Measurements from ENCODE around the gene STX16.
A peak's percentile ranks its signal among the peaks of the same experiment; 100 is the strongest.

Gene STX16

DNA sequence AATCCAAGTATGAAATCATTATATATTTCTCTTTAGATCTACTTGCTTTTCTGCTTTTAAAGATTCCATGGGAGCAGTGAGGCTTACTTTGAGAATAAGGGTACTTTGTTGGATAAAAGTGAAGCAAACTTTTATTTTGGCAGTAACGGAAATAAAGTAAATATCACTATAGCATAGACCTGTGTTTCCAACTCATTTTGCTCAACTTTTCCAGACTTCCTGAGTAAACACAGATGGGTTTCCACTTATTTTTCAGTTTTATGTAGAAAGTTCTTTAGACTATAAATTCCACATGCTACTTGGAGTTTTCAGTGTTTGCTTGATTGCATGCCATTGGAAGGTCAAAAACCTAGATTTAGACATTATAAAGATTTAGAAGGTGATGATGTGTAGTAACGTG is 6.2 kb downstream of the STX16 start:
- no peak overlapping the region for H3K56ac ChIP-seq (ENCODE audit: low read length)
- H3K36me3 ChIP-seq (ENCODE audit: control insufficient read depth, insufficient read depth, low read length), result no peaks in the 10 kb centered on the region
- no peak overlapping the region for H2AK5ac ChIP-seq (ENCODE audit: low read length)
- no peak overlapping the region for H4K8ac ChIP-seq (ENCODE audit: low read depth, low read length)
- H2BK5ac ChIP-seq (ENCODE audit: low read length), result no peak overlapping the region
- H3K79me1 ChIP-seq (ENCODE audit: low read length), result peaks cover 17% of the 10 kb centered on the region
- no peak overlapping the region for H3K4me3 ChIP-seq (ENCODE audit: low read length)
- WGBS (ENCODE audit: extremely low coverage, insufficient coverage, low lambda C conversion rate), result 100% methylated on average over 1 of the region's 2 CpGs
- no peak overlapping the region for H2BK15ac ChIP-seq (replicated peaks; ENCODE audit: low read depth)
- no peak overlapping the region for H3K4ac ChIP-seq (ENCODE audit: low read depth, low read length)
- no peak overlapping the region for H4K5ac ChIP-seq (ENCODE audit: low read length)
- no peak overlapping the region for H3K18ac ChIP-seq (ENCODE audit: low read length)
- H3K4me2 ChIP-seq (ENCODE audit: low read length), result no peak overlapping the region
- no peak overlapping the region for H3K9ac ChIP-seq (ENCODE audit: low read length)
- peaks cover 61% of the 10 kb centered on the region for H3K79me2 ChIP-seq (ENCODE audit: control insufficient read depth, insufficient read depth, low read length)
- no peak overlapping the region for H2BK120ac ChIP-seq (ENCODE audit: low read depth, low read length)
- no peak overlapping the region for H3K23ac ChIP-seq (ENCODE audit: low read length)
- H3K27me3 ChIP-seq (ENCODE audit: insufficient read depth, low read length, poor library complexity), result no peaks in the 10 kb centered on the region
- H3K27ac ChIP-seq (ENCODE audit: low read depth, low read length), result no peak overlapping the region
- DNase-seq, result no peak
- no peaks in the 10 kb centered on the region for H3K4me1 ChIP-seq (ENCODE audit: control insufficient read depth, low read depth, low read length)

DNA sequence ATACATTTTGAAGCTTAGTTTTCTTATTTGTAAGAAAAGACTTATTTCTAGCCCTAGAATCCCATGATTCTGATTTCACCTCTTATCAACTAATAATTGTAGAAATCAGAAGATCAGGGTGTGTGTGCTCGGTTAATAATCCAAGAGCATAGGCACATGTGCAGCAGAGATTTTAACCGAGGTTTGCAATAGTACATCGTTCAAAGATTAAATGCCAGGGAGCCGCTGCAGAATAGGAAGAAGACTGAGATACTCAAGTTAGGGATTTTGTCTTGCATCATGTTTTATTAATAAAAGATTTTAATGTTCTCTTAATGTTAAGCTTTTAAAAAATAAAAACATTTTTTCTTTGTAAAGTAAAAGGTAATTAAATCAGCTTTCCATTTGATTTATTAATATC is 6.9 kb downstream of the STX16 start:
- Histone ChIP-seq H3K27me3 (ENCODE audit: insufficient read depth, low read length, poor library complexity) (no peaks in the 10 kb centered on the region), H3K9ac (ENCODE audit: low read length) (no peak overlapping the region), H3K79me1 (ENCODE audit: low read length) (peaks cover 19% of the 10 kb centered on the region), H3K36me3 (ENCODE audit: control insufficient read depth, insufficient read depth, low read length) (no peaks in the 10 kb centered on the region), H3K4ac (ENCODE audit: low read depth, low read length) (no peak overlapping the region), H3K4me1 (ENCODE audit: control insufficient read depth, low read depth, low read length) (no peaks in the 10 kb centered on the region), H3K4me3 (ENCODE audit: low read length) (no peak overlapping the region), H3K56ac (ENCODE audit: low read length) (no peak overlapping the region), H3K27ac (ENCODE audit: low read depth, low read length) (no peak overlapping the region), H2BK15ac (replicated peaks; ENCODE audit: low read depth) (no peak overlapping the region), H3K79me2 (ENCODE audit: control insufficient read depth, insufficient read depth, low read length) (peaks cover 57% of the 10 kb centered on the region), H3K23ac (ENCODE audit: low read length) (no peak overlapping the region), H2AK5ac (ENCODE audit: low read length) (no peak overlapping the region), H4K5ac (ENCODE audit: low read length) (no peak overlapping the region), H3K4me2 (ENCODE audit: low read length) (no peak overlapping the region), H2BK120ac (ENCODE audit: low read depth, low read length) (no peak overlapping the region), H2BK5ac (ENCODE audit: low read length) (no peak overlapping the region), H4K8ac (ENCODE audit: low read depth, low read length) (no peak overlapping the region), H3K18ac (ENCODE audit: low read length) (no peak overlapping the region)
- WGBS (ENCODE audit: extremely low coverage, insufficient coverage, low lambda C conversion rate), result no CpG with 5 or more reads among the region's 4 CpGs
- DNase-seq, result no peak

DNA sequence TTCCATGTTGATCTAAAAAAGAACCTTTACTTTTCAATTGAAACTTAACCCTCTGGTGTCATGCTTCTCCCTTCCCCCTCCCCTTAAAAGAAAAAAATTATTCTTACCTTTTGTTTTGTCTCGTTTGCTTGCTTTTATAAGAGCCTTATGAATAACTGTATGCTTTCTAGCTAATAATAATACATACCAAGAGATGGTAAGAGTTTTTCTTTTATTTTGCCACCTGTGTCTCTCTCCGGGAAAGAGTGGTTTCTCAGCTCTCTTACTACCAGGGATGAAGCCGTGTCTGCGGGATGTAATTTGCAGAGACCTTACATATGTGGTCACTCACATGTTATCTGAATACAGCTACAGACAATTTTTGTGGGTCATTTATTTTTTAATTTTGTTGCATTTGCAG is 7.7 kb downstream of the STX16 start:
- no peak overlapping the region for H2BK15ac ChIP-seq (replicated peaks; ENCODE audit: low read depth)
- H3K36me3 ChIP-seq (ENCODE audit: control insufficient read depth, insufficient read depth, low read length), result no peaks in the 10 kb centered on the region
- no peak for DNase-seq
- H3K4me1 ChIP-seq (ENCODE audit: control insufficient read depth, low read depth, low read length), result no peaks in the 10 kb centered on the region
- no peak overlapping the region for H2BK120ac ChIP-seq (ENCODE audit: low read depth, low read length)
- no CpG with 5 or more reads among the region's 4 CpGs for WGBS (ENCODE audit: extremely low coverage, insufficient coverage, low lambda C conversion rate)
- no peak overlapping the region for H3K4me2 ChIP-seq (ENCODE audit: low read length)
- no peak overlapping the region for H2BK5ac ChIP-seq (ENCODE audit: low read length)
- H3K79me2 ChIP-seq (ENCODE audit: control insufficient read depth, insufficient read depth, low read length), result peaks cover 58% of the 10 kb centered on the region
- no peak overlapping the region for H3K9ac ChIP-seq (ENCODE audit: low read length)
- H3K4ac ChIP-seq (ENCODE audit: low read depth, low read length), result no peak overlapping the region
- no peak overlapping the region for H4K5ac ChIP-seq (ENCODE audit: low read length)
- H2AK5ac ChIP-seq (ENCODE audit: low read length), result no peak overlapping the region
- H3K4me3 ChIP-seq (ENCODE audit: low read length), result no peak overlapping the region
- peaks cover 22% of the 10 kb centered on the region for H3K79me1 ChIP-seq (ENCODE audit: low read length)
- H3K27me3 ChIP-seq (ENCODE audit: insufficient read depth, low read length, poor library complexity), result no peaks in the 10 kb centered on the region
- no peak overlapping the region for H3K18ac ChIP-seq (ENCODE audit: low read length)
- H3K27ac ChIP-seq (ENCODE audit: low read depth, low read length), result no peak overlapping the region
- H4K8ac ChIP-seq (ENCODE audit: low read depth, low read length), result no peak overlapping the region
- H3K23ac ChIP-seq (ENCODE audit: low read length), result no peak overlapping the region
- H3K56ac ChIP-seq (ENCODE audit: low read length), result no peak overlapping the region

DNA sequence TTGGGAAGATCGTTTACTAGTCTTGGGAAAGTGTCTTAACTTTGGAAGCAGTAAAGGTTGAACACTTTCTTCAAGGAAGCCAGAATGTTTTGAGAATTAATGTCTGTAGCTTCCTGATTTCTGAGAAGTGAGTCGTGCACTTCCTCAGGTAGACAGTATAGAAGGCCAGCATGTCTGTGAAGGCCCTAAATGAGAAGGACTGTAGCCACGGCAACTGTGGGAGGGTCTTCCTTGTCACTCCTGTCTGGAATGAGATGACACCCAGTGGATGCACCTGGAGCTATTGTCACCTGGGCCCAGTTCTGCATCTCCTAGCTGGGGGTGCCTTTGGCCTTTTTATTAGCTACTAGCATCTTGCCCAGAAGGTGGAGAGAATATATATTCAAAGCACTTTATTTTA is 8.8 kb downstream of the STX16 start:
- Histone ChIP-seq H3K36me3 (ENCODE audit: control insufficient read depth, insufficient read depth, low read length) (no peaks in the 10 kb centered on the region), H3K4ac (ENCODE audit: low read depth, low read length) (no peak overlapping the region), H3K4me2 (ENCODE audit: low read length) (no peak overlapping the region), H3K23ac (ENCODE audit: low read length) (no peak overlapping the region), H3K4me1 (ENCODE audit: control insufficient read depth, low read depth, low read length) (no peaks in the 10 kb centered on the region), H2BK15ac (replicated peaks; ENCODE audit: low read depth) (no peak overlapping the region), H3K56ac (ENCODE audit: low read length) (no peak overlapping the region), H4K8ac (ENCODE audit: low read depth, low read length) (no peak overlapping the region), H2BK5ac (ENCODE audit: low read length) (no peak overlapping the region), H3K79me1 (ENCODE audit: low read length) (peaks cover 22% of the 10 kb centered on the region), H3K4me3 (ENCODE audit: low read length) (no peak overlapping the region), H2AK5ac (ENCODE audit: low read length) (no peak overlapping the region), H3K9ac (ENCODE audit: low read length) (no peak overlapping the region), H3K27ac (ENCODE audit: low read depth, low read length) (no peak overlapping the region), H2BK120ac (ENCODE audit: low read depth, low read length) (no peak overlapping the region), H3K18ac (ENCODE audit: low read length) (no peak overlapping the region), H3K79me2 (ENCODE audit: control insufficient read depth, insufficient read depth, low read length) (peaks cover 56% of the 10 kb centered on the region), H4K5ac (ENCODE audit: low read length) (no peak overlapping the region), H3K27me3 (ENCODE audit: insufficient read depth, low read length, poor library complexity) (no peaks in the 10 kb centered on the region)
- DNase-seq, result peak; percentile 69
- WGBS (ENCODE audit: extremely low coverage, insufficient coverage, low lambda C conversion rate), result no CpG with 5 or more reads among the region's 3 CpGs

DNA sequence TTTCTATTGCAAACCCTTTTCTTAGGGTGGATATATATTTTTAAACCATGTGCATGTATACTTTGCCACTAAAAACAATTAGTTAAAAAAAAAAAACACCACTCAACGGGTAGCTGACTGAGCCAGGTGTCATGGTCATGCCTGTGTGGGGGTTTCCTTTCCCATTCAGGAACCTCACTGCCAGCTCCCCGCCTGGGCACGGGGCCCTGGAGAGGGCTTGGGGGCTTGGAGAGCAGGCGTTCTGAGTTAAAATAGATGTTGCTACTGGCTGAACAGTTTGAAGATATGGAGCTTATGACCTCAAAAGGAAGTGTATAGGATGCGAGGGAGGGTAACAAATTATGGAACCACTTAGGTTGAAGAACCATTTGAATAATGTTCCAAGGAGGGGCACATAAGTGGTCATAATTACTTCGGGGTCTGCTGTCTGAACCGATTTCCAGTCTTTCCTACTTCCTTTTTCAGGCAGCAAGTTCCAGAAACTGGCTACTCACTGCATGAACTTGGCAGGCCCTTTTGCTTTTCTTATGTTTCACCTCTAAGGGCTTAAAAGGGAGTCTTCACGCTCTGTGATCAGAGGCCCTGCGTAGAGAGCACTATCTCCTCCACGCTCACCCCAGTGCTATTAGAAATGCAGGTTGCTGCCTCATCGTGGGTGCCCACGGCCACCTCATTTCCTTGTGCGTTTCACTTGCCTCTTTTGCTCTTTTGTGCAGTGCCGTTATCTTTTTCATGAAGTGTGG is 9.9 kb downstream of the STX16 start:
- Histone ChIP-seq H2BK5ac (ENCODE audit: low read length) (no peak overlapping the region), H3K23ac (ENCODE audit: low read length) (no peak overlapping the region), H3K4ac (ENCODE audit: low read depth, low read length) (no peak overlapping the region), H3K56ac (ENCODE audit: low read length) (no peak overlapping the region), H2BK120ac (ENCODE audit: low read depth, low read length) (no peak overlapping the region), H3K4me3 (ENCODE audit: low read length) (no peak overlapping the region), H3K79me1 (ENCODE audit: low read length) (peaks cover 24% of the 10 kb centered on the region), H3K27ac (ENCODE audit: low read depth, low read length) (no peak overlapping the region), H3K79me2 (ENCODE audit: control insufficient read depth, insufficient read depth, low read length) (peaks cover 54% of the 10 kb centered on the region), H3K18ac (ENCODE audit: low read length) (no peak overlapping the region), H4K5ac (ENCODE audit: low read length) (no peak overlapping the region), H2AK5ac (ENCODE audit: low read length) (no peak overlapping the region), H4K8ac (ENCODE audit: low read depth, low read length) (no peak overlapping the region), H3K9ac (ENCODE audit: low read length) (no peak overlapping the region), H3K4me1 (ENCODE audit: control insufficient read depth, low read depth, low read length) (no peaks in the 10 kb centered on the region), H3K36me3 (ENCODE audit: control insufficient read depth, insufficient read depth, low read length) (no peaks in the 10 kb centered on the region), H3K27me3 (ENCODE audit: insufficient read depth, low read length, poor library complexity) (no peaks in the 10 kb centered on the region), H3K4me2 (ENCODE audit: low read length) (no peak overlapping the region), H2BK15ac (replicated peaks; ENCODE audit: low read depth) (no peak overlapping the region)
- no CpG with 5 or more reads among the region's 14 CpGs for WGBS (ENCODE audit: extremely low coverage, insufficient coverage, low lambda C conversion rate)
- no peak for DNase-seq

Measured in mesendoderm (in vitro differentiated cells).